ENCODE measurements around the gene MRPL9.

Gene MRPL9

GRCh38 chr1:151710187-151710840, 53.0 kb downstream of the MRPL9 start:
- Histone ChIP-seq H3K27me3 (ENCODE audit: insufficient read depth, low read length) (no peaks in the 10 kb centered on the region), H3K4me1 (ENCODE audit: insufficient read depth, low read length) (peaks cover 55% of the 10 kb centered on the region), H2AFZ (ENCODE audit: low read depth, low read length) (no peak overlapping the region), H3K9me3 (ENCODE audit: low read length) (no peaks in the 10 kb centered on the region), H3K36me3 (ENCODE audit: insufficient read depth, low read length) (no peaks in the 10 kb centered on the region), H3K4me3 (ENCODE audit: low read length) (no peak overlapping the region)
